ENCODE measurements around the gene KRTAP10-12.
"Not testable (repeated sequence)": the region's sequence is repeated elsewhere in the genome, so short reads cannot be mapped to it uniquely, and the experiment has no call there.

Gene KRTAP10-12

GRCh38 chr21:44670642-44671432 lies 26.1 kb upstream of the KRTAP10-12 start:
- DNase-seq: no peak

GRCh38 chr21:44671911-44672310 lies 25.1 kb upstream of the KRTAP10-12 start:
- no peak for DNase-seq

DNA sequence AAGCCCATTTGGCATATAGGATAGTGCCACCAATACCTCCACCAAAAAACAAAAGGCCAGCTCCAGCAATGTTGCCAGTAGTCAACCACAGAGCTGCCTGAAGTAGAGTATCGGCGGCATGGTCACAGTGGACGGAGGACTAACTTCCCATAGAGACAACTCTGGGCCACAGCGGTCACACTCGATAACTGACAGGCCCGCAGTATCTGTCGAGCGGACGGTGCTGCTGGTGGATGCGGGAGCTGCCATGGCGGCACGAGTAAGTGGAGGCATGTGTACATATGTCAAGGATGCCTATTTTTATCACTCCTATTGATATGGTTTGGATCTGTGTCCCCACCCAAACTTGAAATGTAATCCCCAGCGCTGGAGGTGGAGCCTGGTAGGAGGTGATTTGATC lies 19.1 kb upstream of the KRTAP10-12 start:
- DNase-seq: no peak

- DNase-seq: no peak
These were observed 15.8 kb upstream of the KRTAP10-12 start for GRCh38 chr21:44681152-44681551.

DNA sequence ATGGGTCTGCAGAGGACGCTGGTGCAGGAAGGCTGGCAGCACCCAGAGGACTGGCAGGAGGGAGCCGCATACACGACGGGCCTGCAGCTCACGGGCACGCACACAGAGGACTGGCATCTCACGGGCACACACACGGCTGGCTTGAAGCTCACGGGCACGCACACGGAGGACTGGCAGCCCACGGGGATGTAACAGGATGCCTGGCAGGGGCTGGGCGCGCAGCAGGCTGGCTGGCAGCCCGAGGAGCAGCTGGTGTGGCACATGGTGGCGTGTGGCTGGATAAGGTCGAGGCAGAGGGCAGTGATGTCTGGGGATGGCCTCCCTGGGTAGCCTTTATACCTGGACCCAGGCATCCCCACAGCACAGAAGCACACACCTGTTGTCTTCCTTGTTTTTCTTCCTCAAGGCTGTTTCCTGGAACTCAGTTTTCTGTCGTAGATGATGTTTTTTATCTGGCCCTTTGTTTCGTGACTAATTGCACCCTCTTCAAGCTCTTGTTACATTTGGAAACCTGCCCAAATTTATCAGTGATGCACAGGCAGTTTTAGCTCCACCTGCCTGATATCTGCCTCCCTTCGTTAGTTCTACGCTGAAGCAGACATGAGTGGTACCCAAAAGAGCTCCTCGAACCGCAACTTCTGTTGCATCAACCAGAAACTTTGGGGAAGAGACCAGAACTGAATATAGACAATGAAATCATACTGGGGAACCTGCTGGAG lies 15.0 kb upstream of the KRTAP10-12 start, which contains the start of gene KRTAP12-1:
Gene KRTAP12-1 (minus strand): TSS at position 303 of the 719 bp plus-strand sequence. CDS start 40 bp downstream, at position 263.
- no peak for DNase-seq

DNA sequence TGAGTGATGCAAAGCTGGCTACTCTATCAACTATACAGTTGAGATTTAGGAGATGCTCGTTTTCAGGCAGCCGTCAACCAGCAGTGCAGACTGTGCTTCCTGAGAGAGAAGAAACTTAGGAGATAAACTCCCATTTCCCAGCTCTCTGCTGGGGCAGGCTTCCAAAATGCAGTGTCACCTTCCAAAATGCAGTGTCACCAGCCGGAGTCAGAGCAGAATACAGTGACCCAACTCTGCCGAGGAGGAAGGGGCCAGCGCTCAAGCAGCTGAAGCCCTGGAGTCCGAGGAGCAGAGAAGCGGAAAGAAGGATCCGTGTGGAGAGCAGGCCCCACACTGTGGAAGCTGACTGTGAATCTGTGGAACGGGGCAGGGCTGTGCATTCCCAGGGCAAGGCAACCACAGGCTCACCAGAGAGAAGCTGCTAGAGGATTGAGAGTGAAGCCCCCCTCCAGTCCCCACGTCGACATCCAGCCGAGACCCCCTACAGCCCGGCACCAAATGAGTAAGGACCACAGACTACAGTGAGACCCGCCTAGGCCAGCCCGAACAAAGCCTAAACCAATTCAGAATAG lies 14.3 kb upstream of the KRTAP10-12 start:
- no peak for DNase-seq

DNA sequence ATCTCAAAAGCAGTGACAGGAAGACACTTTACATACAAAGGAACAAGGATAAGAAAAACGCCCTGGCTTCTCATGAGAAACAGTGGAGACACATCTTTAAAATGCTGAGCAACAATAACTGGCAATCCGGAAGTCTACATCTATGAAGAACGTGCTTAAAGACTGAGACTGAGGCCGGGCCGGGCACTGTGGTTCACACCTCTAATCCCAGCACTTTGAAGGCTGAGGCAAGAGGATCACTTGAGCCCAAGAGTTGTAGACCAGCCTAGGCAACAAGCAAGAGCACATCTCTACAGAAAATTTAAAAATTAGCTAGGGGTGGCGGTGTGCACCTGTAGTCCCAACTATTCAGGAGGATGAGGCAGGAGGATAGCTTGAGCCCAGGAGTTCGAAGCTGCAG lies 12.9 kb upstream of the KRTAP10-12 start:
- DNase-seq: no peak

GRCh38 chr21:44684483-44684882 lies 12.5 kb upstream of the KRTAP10-12 start:
- DNase-seq: no peak

GRCh38 chr21:44685050-44685449 lies 11.9 kb upstream of the KRTAP10-12 start:
- DNase-seq: not testable (repeated sequence)

DNA sequence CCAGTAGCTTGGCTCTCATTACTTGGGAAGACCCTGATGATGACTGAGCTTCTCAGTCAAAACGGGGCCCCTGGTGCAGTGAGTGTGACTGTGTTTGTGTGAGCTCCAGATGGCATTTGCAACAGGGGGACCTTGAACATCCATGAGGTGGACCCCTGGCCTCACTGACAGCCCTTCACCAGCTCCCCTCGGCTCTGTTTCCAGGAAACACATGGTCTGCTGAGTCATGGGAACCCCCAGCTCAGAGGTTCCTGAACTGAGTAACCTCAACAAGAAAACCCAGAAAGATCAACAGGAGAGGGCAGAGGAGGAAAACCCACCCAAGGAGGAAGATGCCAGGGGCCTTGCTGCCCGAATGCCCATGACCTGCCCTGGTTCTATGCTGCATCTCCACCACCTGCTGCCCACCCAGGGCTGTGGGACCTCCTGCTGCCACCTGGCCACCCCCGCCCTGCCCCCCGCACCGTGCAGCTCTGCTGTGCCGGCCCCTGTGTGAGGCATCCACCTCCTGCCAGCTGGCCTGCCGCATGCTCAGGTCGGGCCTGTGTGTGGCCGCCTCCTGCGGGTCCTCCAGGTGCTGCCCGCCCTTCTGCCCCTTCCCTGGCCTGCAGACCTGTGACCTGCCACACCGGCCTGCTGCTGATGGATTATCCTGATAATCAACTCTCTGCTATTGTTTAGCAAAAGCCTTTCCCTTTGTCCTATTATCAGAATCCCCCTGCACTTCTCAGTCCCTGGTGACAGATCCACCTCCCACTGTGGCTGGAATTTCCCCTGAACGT lies 10.8 kb upstream of the KRTAP10-12 start:
- DNase-seq: no peak

- no peak for DNase-seq
These were observed 10.0 kb upstream of the KRTAP10-12 start for GRCh38 chr21:44686843-44687561.

DNA sequence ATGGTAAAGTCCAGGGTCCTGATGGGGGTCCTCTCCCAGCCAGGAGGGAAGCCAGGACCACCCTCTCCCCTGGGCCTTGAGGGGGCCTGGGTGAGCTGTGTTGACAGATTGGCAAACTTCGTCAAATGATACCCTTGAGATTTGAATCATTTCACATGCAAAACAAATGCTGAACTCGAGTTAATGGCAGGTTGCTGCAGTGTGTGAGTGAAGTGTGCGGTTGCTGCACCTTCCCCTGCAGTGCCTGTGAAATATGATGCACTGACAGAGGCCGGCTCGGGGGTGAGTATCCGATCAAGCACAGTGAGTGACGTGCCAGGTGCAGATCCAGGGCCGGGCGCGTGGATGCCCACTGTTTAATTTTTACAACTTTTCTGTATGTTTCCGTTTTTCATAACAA lies 9.3 kb upstream of the KRTAP10-12 start:
- DNase-seq: no peak

GRCh38 chr21:44689740-44690139 lies 7.2 kb upstream of the KRTAP10-12 start:
- DNase-seq: not testable (repeated sequence)

GRCh38 chr21:44691686-44692085 lies 5.3 kb upstream of the KRTAP10-12 start:
- no peak for DNase-seq

DNA sequence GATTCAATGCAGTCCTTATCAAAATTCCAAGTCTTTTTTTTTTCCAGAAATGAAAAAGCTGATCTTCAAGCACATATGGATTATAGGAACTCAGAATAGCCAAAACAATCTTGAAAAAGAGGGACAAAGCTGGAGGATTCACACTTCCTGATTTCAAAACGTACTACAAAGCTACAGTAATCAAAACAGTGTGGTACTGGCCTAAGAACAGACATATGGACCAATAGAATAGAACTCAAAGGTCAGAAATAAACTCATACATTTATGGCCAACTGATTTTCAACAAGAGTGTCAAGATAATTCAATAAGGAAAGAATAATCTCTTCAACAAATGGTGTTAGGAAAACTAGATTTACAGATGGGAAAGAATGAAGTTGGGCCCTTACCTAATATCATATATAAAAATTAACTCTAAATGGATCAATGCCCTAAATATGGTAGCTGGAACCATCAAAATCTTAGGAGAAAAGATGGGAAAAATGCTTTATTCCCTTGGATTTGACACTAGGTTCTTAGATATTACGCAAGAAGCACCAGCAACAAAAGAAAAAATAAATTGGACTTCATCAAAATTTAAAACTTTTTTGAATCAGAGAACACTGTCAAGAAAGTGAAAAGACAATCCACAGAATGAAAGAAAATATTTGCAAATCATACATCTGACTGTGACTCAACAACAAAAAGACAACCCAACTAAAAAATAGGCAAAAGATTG lies 4.0 kb upstream of the KRTAP10-12 start:
- DNase-seq: no peak

GRCh38 chr21:44694776-44695175 lies 2.2 kb upstream of the KRTAP10-12 start:
- DNase-seq: no peak

GRCh38 chr21:44695184-44695583 lies 1.8 kb upstream of the KRTAP10-12 start:
- DNase-seq: no peak

DNA sequence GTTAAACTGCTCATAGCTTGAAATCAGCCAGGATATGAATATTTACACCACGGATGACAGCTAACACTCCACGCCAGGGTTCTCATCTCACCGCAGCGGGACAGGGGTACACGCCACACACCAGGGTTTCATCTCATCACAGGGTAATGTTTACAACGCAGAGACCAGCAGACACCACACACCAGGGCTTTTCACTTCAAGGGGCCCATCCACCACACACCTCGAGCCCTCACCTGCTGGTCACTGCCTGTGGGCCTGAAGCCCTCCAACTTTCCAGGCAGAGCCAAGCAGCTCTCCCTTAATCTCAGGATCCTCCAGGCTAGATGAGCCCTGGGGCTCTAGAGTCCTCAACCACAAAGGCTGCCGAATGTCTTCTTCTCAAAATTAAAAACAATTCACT lies 1.3 kb upstream of the KRTAP10-12 start:
- no peak for DNase-seq

DNA sequence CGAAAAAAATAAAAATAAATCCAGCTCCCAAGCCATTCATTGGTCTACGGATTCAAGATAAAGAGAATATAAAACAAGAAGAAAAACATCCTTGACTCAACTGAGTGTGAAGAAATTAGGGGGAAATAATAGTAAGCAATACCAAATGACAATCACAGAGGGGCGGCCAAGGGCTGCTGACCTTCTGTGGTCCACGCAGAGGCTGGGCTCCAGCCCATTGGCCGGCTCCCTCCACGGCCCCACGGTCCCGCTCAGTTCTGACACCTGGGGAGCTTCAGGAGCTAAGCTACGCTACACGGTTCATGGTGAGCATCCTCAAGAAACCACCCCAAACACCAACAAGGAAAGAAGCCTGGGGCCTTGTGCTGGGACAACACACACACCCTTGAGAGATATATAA lies 400 bp upstream of the KRTAP10-12 start:
- no peak for DNase-seq

DNA sequence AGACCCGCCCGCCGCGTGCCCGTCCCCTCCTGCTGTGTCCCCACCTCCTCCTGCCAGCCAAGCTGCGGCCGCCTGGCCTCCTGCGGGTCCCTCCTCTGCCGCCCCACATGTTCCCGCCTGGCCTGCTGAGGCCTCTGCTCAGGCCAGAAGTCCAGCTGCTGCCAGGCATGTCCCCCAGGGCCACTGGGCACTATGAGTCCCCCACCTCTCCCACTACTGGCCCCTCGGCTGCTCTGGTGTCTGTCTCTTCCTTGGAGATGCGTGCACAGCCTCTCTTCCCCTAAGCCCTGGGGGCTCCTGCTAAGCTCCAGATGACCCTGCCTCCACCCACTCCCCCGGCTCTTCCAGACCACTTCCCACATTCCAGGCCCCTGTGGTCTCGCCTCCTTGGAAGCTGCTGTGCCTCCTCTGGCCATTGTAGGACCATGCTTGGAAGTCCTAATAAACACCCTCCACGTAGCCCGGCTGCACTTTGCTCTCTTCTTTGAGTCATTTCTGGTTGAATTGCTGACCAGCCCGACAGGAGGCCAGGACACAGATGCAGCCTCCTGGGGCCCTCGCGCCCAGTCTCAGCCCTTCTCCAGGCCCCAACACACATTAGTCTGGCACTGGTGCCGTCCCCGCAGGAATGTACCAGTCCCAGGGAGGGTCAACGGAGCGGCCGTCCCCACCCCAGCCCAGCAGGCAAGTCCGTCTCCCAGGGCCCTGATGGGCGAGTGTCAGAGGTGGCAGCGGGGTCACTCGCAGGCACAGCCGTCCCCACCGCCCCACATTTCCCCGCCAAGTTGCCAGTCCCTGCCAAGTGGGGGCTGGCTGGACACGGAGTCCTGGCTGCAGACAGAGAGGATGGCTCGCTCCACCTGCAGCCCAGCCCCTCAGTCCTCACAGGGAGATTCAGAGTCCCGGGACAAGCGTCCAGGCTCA lies 1.1 kb downstream of the KRTAP10-12 start:
- DNase-seq: no peak
